ENCODE data around the gene UNKL. TPM values are rescaled to one million over a fixed set of nuclear protein-coding genes. Genes with fewer than 3 reads are reported as not detected.

The UNKL gene
- total RNA-seq, 1 experiment from 2014 or later = 32.0 TPM

DNA sequence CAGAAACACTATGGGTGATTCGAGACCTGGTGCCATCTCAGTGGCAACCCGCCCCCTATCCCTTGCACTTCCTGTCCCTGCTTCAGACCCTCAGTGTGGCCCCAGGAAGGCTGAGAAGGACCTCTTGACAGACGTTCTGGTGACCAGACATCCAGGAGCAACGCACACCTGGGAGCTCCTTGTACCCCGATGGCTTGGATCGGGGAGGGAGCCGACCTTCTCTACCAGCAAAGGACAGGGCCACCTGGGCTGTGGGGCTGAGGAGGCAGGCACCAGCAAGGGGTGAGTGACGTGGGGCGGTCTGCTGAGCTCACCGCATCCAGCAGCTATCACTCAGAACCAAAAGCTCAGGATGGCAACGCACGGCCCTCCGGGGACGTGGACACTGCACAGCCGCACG lies 27.2 kb downstream of the UNKL start:
- no peak overlapping the region for H3K27ac ChIP-seq (ENCODE audit: insufficient read length, low read depth, low read length)
- H2BK120ac ChIP-seq (ENCODE audit: low read depth, low read length, poor library complexity, severe bottlenecking) = no peak overlapping the region
- H3K23me2 ChIP-seq (ENCODE audit: insufficient read length, low read depth, low read length, poor library complexity, severe bottlenecking) = no peaks in the 10 kb centered on the region
- no peaks in the 10 kb centered on the region for H4K20me1 ChIP-seq (ENCODE audit: control insufficient read depth, insufficient read depth, insufficient read length)
- no peaks in the 10 kb centered on the region for H3K4me1 ChIP-seq (ENCODE audit: insufficient read depth, low read length)
- no peak overlapping the region for H4K5ac ChIP-seq (ENCODE audit: insufficient read length, low read depth, low read length)
- H3K18ac ChIP-seq (ENCODE audit: insufficient read length, low read depth, low read length) = no peak overlapping the region
- H3K4me2 ChIP-seq (ENCODE audit: insufficient read depth, insufficient read length, low read length) = no peak overlapping the region
- no CpG with 5 or more reads among the region's 16 CpGs for WGBS (ENCODE audit: extremely low coverage, insufficient read length, low lambda C conversion rate)
- no peak overlapping the region for H3T11ph ChIP-seq (ENCODE audit: low read length)
- H2AK5ac ChIP-seq (ENCODE audit: insufficient read length, low read length) = no peak overlapping the region
- no peak overlapping the region for H3K23ac ChIP-seq (ENCODE audit: insufficient read length, low read depth, low read length)
- H3K56ac ChIP-seq (ENCODE audit: insufficient read length, low read depth, low read length) = no peak overlapping the region
- H3K79me2 ChIP-seq (ENCODE audit: insufficient read depth, low read length) = no peaks in the 10 kb centered on the region
- H4K91ac ChIP-seq (ENCODE audit: insufficient read length, low read depth, low read length) = no peak overlapping the region
- H3K79me1 ChIP-seq (ENCODE audit: insufficient read depth, low read depth, low read length, poor library complexity, severe bottlenecking) = no peaks in the 10 kb centered on the region
- H3K9ac ChIP-seq (ENCODE audit: extremely low read depth, insufficient read length, low read length) = no peak overlapping the region
- no peak overlapping the region for H4K8ac ChIP-seq (replicated peaks; ENCODE audit: insufficient read length, low read depth, low read length)
- TF ChIP-seq, protein P1, sequence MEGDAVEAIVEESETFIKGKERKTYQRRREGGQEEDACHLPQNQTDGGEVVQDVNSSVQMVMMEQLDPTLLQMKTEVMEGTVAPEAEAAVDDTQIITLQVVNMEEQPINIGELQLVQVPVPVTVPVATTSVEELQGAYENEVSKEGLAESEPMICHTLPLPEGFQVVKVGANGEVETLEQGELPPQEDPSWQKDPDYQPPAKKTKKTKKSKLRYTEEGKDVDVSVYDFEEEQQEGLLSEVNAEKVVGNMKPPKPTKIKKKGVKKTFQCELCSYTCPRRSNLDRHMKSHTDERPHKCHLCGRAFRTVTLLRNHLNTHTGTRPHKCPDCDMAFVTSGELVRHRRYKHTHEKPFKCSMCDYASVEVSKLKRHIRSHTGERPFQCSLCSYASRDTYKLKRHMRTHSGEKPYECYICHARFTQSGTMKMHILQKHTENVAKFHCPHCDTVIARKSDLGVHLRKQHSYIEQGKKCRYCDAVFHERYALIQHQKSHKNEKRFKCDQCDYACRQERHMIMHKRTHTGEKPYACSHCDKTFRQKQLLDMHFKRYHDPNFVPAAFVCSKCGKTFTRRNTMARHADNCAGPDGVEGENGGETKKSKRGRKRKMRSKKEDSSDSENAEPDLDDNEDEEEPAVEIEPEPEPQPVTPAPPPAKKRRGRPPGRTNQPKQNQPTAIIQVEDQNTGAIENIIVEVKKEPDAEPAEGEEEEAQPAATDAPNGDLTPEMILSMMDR (conservative IDR thresholded peaks at IDR 0.05) = no peak
- no peak overlapping the region for H2BK5ac ChIP-seq (ENCODE audit: insufficient read length, low read length)
- no peak for DNase-seq
- peaks cover 4 to 14% (median 12%) of the 10 kb centered on the region in 3 experiments; a peak in 5 of 7 replicates for H3K36me3 Mint-ChIP-seq (ENCODE audit: insufficient read depth in 1 of 3, low read depth in 3 of 3)
- H3K27me3 Mint-ChIP-seq (ENCODE audit: low read depth) = no peaks in the 10 kb centered on the region
- H2BK12ac ChIP-seq (ENCODE audit: insufficient read length, low read depth, low read length) = no peak overlapping the region
- no peak overlapping the region; a peak in 1 of 7 replicates for H3K27ac Mint-ChIP-seq
- no peak overlapping the region for H3K4me3 Mint-ChIP-seq
- H2BK15ac ChIP-seq (ENCODE audit: low read depth, low read length) = no peak overlapping the region
- no peaks in the 10 kb centered on the region for H3K27me3 ChIP-seq (ENCODE audit: insufficient read depth, low read length)
- no peaks in the 10 kb centered on the region for H3K9me3 Mint-ChIP-seq
- no peak overlapping the region; the same call in 1 of the 2 replicates for H3K14ac ChIP-seq (ENCODE audit: insufficient read depth, low read length)
- no peaks in the 10 kb centered on the region for H3K4me1 Mint-ChIP-seq
- no peaks in the 10 kb centered on the region for H3K9me3 ChIP-seq (ENCODE audit: control insufficient read depth, low read depth, low read length)
- H3K4ac ChIP-seq (ENCODE audit: low read depth, low read length) = no peak overlapping the region
- no peak overlapping the region for H2BK20ac ChIP-seq (ENCODE audit: low read depth, low read length, poor library complexity, severe bottlenecking)
- no peak overlapping the region for H2AFZ ChIP-seq (ENCODE audit: low read length)
